OCI-LY7 (cell line): ENCODE measurements around the gene SH3GL2. TPM values are rescaled to one million over a fixed set of nuclear protein-coding genes. Genes with fewer than 3 reads are reported as not detected.

ENCODE experiments used
- BruUV-seq: library from RNA; stranded (reverse); fragments of 400-500 nt; replicated peaks from 2 replicates; lab custom pipeline; 2021; lab: Mats Ljungman, UMichigan
- CTCF ChIA-PET: fragments of 300-600 bp; sonication (Branson Sonifier 250); formaldehyde crosslinking; loops from one replicate; lab custom pipeline; 2022; ENCODE audit warnings: antibody characterized with exemption; ENCODE audit not compliant: unreplicated experiment; lab: Charles Lee
- POLR2A ChIA-PET: fragments of 300-600 bp; sonication (Branson Sonifier 250); formaldehyde crosslinking; loops from one replicate; lab custom pipeline; 2022; ENCODE audit warnings: antibody characterized with exemption; lab: Charles Lee
- DNase-seq: peaks from one replicate; pipeline ENCODE4 v3.0.0-alpha.2; 2015; ENCODE audit warnings: low spot score
- H2AFZ ChIP-seq: fragments of 200-600 bp; sonication (generic), shearing (Covaris generic); 2 replicates; pipeline ENCODE4 v1.6.1; 2014; ENCODE audit warnings: mild to moderate bottlenecking, antibody characterized with exemption, low read length, moderate library complexity
- H3K27ac ChIP-seq: fragments of 200-600 bp; sonication (generic); 2 replicates; pipeline ENCODE4 v1.5.1; 2014; ENCODE audit warnings: mixed run types, low read depth, mild to moderate bottlenecking, moderate library complexity, low read length, inconsistent platforms; ENCODE audit not compliant: poor library complexity, severe bottlenecking
- H3K36me3 ChIP-seq: fragments of 200-600 bp; sonication (generic); 2 replicates; pipeline ENCODE4 v1.6.1; 2014; ENCODE audit warnings: mild to moderate bottlenecking, antibody characterized with exemption, low read length, moderate library complexity, mixed read lengths; ENCODE audit not compliant: insufficient read depth
- H3K4me1 ChIP-seq: fragments of 200-600 bp; sonication (generic); 2 replicates; pipeline ENCODE4 v1.5.1; 2014; ENCODE audit warnings: mild to moderate bottlenecking, low read length; ENCODE audit not compliant: insufficient read depth, poor library complexity, severe bottlenecking
- H3K4me2 ChIP-seq: fragments of 200-600 bp; sonication (generic); 2 replicates; pipeline ENCODE4 v1.6.1; 2014; ENCODE audit warnings: mild to moderate bottlenecking, low read length
- H3K4me3 ChIP-seq: fragments of 200-600 bp; sonication (generic); 2 replicates; pipeline ENCODE4 v1.5.1; 2014; ENCODE audit warnings: mild to moderate bottlenecking, low read depth, low read length; ENCODE audit not compliant: poor library complexity, severe bottlenecking
- H3K79me2 ChIP-seq: fragments of 200-600 bp; sonication (generic); 2 replicates; pipeline ENCODE4 v1.6.1; 2016; ENCODE audit warnings: low read depth, mild to moderate bottlenecking, low read length, moderate library complexity, mixed read lengths; ENCODE audit not compliant: insufficient read depth
- H3K9me2 ChIP-seq: fragments of 200-600 bp; sonication (generic); 2 replicates; pipeline ENCODE4 v1.6.1; 2016; ENCODE audit warnings: mild to moderate bottlenecking, low read length, mixed read lengths; ENCODE audit not compliant: insufficient read depth
- H3K9me3 ChIP-seq: fragments of 200-600 bp; sonication (generic); 2 replicates; pipeline ENCODE4 v1.6.1; 2014; ENCODE audit warnings: mild to moderate bottlenecking, mixed run types, low read length, mixed read lengths
- H4K20me1 ChIP-seq: fragments of 200-600 bp; sonication (generic); 2 replicates; pipeline ENCODE4 v1.6.1; 2014; ENCODE audit warnings: mild to moderate bottlenecking, antibody characterized with exemption, low read length, moderate library complexity, mixed read lengths; ENCODE audit not compliant: insufficient read depth
- EZH2phosphoT487 ChIP-seq: fragments of 200-600 bp; sonication (generic); IDR thresholded peaks from 2 replicates; pipeline ENCODE4 v1.6.1; 2018; ENCODE audit warnings: low read depth, borderline replicate concordance, mild to moderate bottlenecking, mixed run types, antibody characterized with exemption, low read length, moderate library complexity, mixed read lengths
- intact Hi-C: fragments of 100-400 bp; cut with micrococcal nuclease; formaldehyde crosslinking; loops from one replicate; pipeline ENCODE4 v1.10.0; 2022; ENCODE audit not compliant: unreplicated experiment
- total RNA-seq, 2 experiments: library from RNA; depleted of rRNA in 1 of 2; stranded (reverse); fragments of >200 nt in 1 of 2; shearing (Covaris generic) in 1 of 2; gene quantifications; 2 replicates each; pipeline ENCODE4 v1.2.3, GENCODE V29; 2014 to 2022
- TF ChIP-seq, protein P1 (sequence below): fragments of 200-600 bp; sonication (generic); conservative IDR thresholded peaks from 2 replicates; pipeline ENCODE4 v1.5.1; 2014; ENCODE audit warnings: mild to moderate bottlenecking, antibody characterized with exemption, low read length, moderate library complexity, mixed read lengths

Gene SH3GL2
- total RNA-seq, 2 experiments from 2014 or later: not detected

DNA sequence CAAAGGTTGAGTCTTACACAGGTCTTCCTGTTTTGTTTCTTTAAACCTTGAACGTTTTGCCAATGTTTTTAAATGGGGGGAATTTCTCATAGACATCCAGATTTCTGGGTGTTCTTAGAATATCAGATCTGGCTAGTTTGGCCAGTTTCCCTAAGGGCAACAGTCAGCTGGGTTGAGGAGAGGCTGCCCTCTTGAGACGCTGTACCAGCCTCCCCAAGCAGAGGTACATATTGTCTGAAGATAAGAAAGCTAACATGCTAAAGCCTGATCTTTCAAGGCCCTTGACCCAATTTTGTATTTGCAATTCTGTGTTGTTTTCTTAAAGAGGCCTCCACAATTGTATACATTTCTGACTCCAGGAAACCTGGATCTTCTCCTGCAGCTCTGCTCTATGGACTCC lies 21.9 kb upstream of the SH3GL2 start:
- Histone ChIP-seq H3K27ac (no peak overlapping the region), H3K9me3 (no peaks in the 10 kb centered on the region), H3K4me1 (no peaks in the 10 kb centered on the region), H3K9me2 (no peaks in the 10 kb centered on the region), H3K36me3 (no peaks in the 10 kb centered on the region), H2AFZ (no peak overlapping the region), H3K79me2 (no peaks in the 10 kb centered on the region), H3K4me2 (no peak overlapping the region), H4K20me1 (no peaks in the 10 kb centered on the region), H3K4me3 (no peak overlapping the region)
- TF ChIP-seq EZH2phosphoT487: no peak
- TF ChIP-seq, protein P1, sequence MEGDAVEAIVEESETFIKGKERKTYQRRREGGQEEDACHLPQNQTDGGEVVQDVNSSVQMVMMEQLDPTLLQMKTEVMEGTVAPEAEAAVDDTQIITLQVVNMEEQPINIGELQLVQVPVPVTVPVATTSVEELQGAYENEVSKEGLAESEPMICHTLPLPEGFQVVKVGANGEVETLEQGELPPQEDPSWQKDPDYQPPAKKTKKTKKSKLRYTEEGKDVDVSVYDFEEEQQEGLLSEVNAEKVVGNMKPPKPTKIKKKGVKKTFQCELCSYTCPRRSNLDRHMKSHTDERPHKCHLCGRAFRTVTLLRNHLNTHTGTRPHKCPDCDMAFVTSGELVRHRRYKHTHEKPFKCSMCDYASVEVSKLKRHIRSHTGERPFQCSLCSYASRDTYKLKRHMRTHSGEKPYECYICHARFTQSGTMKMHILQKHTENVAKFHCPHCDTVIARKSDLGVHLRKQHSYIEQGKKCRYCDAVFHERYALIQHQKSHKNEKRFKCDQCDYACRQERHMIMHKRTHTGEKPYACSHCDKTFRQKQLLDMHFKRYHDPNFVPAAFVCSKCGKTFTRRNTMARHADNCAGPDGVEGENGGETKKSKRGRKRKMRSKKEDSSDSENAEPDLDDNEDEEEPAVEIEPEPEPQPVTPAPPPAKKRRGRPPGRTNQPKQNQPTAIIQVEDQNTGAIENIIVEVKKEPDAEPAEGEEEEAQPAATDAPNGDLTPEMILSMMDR: no peak
- intact Hi-C loops: no loop called here
- POLR2A ChIA-PET: no interaction called here
- no TSS peak for BruUV-seq
- CTCF ChIA-PET: no interaction called here
- no peak for DNase-seq

DNA sequence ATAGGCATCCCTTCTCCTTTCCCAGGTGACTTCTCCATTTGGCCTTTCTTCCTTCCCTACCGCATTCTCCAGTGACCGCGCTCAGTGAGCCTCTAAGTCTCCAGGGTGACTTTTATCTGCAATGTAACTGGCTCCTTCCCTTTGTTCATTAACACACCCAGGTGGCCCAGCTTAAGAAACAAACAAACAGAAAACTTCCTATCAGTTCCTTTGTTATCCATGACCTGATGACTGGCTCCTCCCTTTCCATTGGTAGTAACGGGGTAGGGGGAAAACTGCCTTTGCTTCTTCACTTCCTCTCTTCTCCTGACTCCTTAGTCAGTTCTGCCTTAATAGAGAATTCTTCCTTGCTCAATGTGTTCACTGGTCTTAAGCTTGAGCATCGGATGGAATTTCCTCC lies 7.0 kb upstream of the SH3GL2 start:
- Histone ChIP-seq H3K4me2 (no peak overlapping the region), H3K9me2 (no peaks in the 10 kb centered on the region), H3K4me1 (no peaks in the 10 kb centered on the region), H3K27ac (no peak overlapping the region), H2AFZ (no peak overlapping the region), H3K79me2 (no peaks in the 10 kb centered on the region), H4K20me1 (no peaks in the 10 kb centered on the region), H3K4me3 (no peak overlapping the region), H3K36me3 (no peaks in the 10 kb centered on the region), H3K9me3 (no peaks in the 10 kb centered on the region)
- ChIA-PET CTCF (no interaction called here), POLR2A (no interaction called here)
- DNase-seq: no peak
- intact Hi-C loops: no loop called here
- BruUV-seq: no TSS peak
- TF ChIP-seq, protein P1: no peak
- TF ChIP-seq EZH2phosphoT487: no peak

DNA sequence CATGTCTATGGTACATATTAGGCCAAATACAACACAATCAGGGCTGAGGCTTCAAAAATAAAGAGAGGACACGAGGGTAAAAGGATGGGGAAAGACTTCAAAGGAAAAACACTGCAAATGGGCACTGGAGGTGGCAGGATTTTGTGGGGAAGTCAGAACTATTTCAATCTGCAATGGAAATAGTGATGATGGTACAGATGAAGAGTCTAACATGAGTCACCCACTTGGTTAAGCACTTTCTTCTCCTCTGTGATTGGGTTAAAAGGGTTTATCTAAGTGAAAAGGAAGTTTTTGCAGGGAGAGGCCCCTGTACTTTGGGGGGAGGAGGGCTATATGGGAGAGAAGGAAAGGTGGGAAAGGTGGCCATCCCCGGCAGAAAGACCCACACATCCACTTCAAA lies 4.5 kb upstream of the SH3GL2 start:
- no peak for TF ChIP-seq EZH2phosphoT487
- TF ChIP-seq, protein P1: no peak
- DNase-seq: no peak
- Histone ChIP-seq H3K9me3 (no peaks in the 10 kb centered on the region), H3K79me2 (no peaks in the 10 kb centered on the region), H3K9me2 (no peaks in the 10 kb centered on the region), H3K27ac (no peak overlapping the region), H4K20me1 (no peaks in the 10 kb centered on the region), H3K4me2 (no peak overlapping the region), H3K36me3 (no peaks in the 10 kb centered on the region), H3K4me1 (no peaks in the 10 kb centered on the region), H3K4me3 (no peak overlapping the region), H2AFZ (no peak overlapping the region)
- intact Hi-C loops: no loop called here
- BruUV-seq: no TSS peak
- ChIA-PET CTCF (no interaction called here), POLR2A (no interaction called here)
